GM06990 (cell line): Measurements from ENCODE around the gene S100Z.

Experiments
- DNase-seq: peaks from one replicate; pipeline ENCODE4 v3.0.0-alpha.2; 2011; ENCODE audit not compliant: insufficient read length; ENCODE audit errors: extremely low read depth
- H3K27me3 ChIP-seq: replicated peaks from 2 replicates; pipeline ENCODE4 v1.6.0; 2011; ENCODE audit warnings: low read length; ENCODE audit not compliant: control insufficient read depth, insufficient read depth
- H3K36me3 ChIP-seq: 2 replicates; pipeline ENCODE4 v1.5.1; 2011; ENCODE audit warnings: low read length; ENCODE audit not compliant: control insufficient read depth, insufficient read depth
- H3K4me3 ChIP-seq: replicated peaks from 2 replicates; pipeline ENCODE4 v1.5.1; 2011; ENCODE audit warnings: low read depth, mild to moderate bottlenecking, control low read depth, low read length
- TF ChIP-seq, protein P1 (sequence below): IDR thresholded peaks from 2 replicates; pipeline ENCODE4 v1.5.1; 2011; ENCODE audit warnings: low read length, control low read depth, mild to moderate bottlenecking, inconsistent platforms; ENCODE audit not compliant: insufficient read depth, poor library complexity, severe bottlenecking

S100Z gene

GRCh38 chr5:76859591-76860247 lies 9.9 kb downstream of the S100Z start:
- Histone ChIP-seq H3K36me3 (no peaks in the 10 kb centered on the region), H3K4me3 (no peak overlapping the region), H3K27me3 (no peaks in the 10 kb centered on the region)
- no peak for DNase-seq
- TF ChIP-seq, protein P1, sequence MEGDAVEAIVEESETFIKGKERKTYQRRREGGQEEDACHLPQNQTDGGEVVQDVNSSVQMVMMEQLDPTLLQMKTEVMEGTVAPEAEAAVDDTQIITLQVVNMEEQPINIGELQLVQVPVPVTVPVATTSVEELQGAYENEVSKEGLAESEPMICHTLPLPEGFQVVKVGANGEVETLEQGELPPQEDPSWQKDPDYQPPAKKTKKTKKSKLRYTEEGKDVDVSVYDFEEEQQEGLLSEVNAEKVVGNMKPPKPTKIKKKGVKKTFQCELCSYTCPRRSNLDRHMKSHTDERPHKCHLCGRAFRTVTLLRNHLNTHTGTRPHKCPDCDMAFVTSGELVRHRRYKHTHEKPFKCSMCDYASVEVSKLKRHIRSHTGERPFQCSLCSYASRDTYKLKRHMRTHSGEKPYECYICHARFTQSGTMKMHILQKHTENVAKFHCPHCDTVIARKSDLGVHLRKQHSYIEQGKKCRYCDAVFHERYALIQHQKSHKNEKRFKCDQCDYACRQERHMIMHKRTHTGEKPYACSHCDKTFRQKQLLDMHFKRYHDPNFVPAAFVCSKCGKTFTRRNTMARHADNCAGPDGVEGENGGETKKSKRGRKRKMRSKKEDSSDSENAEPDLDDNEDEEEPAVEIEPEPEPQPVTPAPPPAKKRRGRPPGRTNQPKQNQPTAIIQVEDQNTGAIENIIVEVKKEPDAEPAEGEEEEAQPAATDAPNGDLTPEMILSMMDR = no peak

DNA sequence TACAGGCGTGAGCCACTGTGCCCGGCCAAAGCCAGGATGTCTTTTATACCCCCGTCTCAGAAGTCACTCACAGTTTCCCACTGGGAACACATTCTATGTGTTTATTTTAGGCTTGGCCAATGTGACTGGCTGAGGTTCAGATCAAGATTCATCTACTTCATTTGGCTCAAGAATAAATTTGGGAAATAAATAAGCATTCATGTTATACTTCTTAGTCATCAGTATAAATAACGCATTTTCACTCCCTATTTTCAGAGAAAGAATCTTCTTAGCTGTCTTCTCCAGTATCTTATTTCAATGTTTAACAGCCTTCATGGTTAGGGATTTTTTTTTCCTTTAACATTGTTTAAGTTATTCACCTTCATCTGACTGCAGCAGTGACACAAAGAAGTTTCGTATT lies 11.8 kb downstream of the S100Z start:
- Histone ChIP-seq H3K27me3 (no peaks in the 10 kb centered on the region), H3K4me3 (no peak overlapping the region), H3K36me3 (no peaks in the 10 kb centered on the region)
- TF ChIP-seq, protein P1 = no peak
- no peak for DNase-seq

- TF ChIP-seq, protein P1 = no peak
- H3K36me3 ChIP-seq = no peaks in the 10 kb centered on the region
- no peaks in the 10 kb centered on the region for H3K27me3 ChIP-seq
- no peak for DNase-seq
- H3K4me3 ChIP-seq = no peak overlapping the region
These were observed 13.2 kb downstream of the S100Z start for GRCh38 chr5:76863001-76863400.

GRCh38 chr5:76866503-76866902 lies 16.7 kb downstream of the S100Z start:
- TF ChIP-seq, protein P1 = no peak
- Histone ChIP-seq H3K27me3 (no peaks in the 10 kb centered on the region), H3K36me3 (no peaks in the 10 kb centered on the region), H3K4me3 (no peak overlapping the region)
- no peak for DNase-seq

DNA sequence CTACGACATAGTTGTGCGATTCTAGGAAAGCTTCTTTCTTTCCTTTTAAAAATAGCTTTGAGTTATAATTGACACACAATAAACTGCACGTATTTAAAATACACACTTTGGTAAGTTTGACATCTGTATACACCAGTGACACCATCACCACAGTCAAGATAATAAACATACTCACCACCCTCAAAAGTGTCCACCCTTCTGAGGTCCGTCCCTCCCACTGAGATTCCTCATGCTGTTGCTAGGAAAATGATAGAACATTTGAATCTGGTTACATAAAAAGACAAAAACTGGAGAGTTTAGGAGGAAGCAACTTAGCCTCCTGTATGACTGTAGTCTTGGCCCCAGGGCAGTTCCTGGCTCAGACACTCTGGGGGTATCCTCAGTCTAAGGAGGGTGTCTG lies 17.2 kb downstream of the S100Z start:
- no peaks in the 10 kb centered on the region for H3K27me3 ChIP-seq
- no peak overlapping the region for H3K4me3 ChIP-seq
- H3K36me3 ChIP-seq = no peaks in the 10 kb centered on the region
- TF ChIP-seq, protein P1 = no peak
- no peak for DNase-seq
